ENCODE data around the gene FBXO30.

DNA sequence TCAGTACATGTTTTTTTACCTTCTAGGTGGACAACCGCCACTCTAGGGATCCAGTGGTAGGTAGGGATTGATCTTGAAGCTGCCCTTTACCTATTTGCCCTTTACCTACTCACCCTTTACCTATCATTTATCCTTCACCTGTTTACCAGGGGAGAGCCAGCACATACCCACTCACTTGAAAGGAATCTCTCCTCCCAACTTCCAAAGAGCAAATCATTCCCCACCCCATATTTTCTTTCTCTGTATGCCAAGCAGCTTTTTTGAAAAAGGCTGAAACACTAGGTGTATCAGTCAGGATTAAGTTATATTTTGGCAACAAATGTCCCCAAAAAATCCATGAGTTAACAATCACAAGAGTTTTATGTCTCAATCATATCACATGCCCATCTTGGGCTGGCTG is 68.7 kb downstream of the FBXO30 start:
- TF ChIP-seq POLR2A (IDR thresholded peaks at IDR 0.05; ENCODE audit: low read depth, low read length) (no peak), POLR2AphosphoS5 (IDR thresholded peaks at IDR 0.05; ENCODE audit: low read depth, low read length) (no peak)
